ENCODE results near the gene CCDC188.
A peak's percentile ranks its signal among the peaks of the same experiment; 100 is the strongest.
"Not testable (repeated sequence)": the region's sequence is repeated elsewhere in the genome, so short reads cannot be mapped to it uniquely, and the experiment has no call there.

CCDC188 gene

DNA sequence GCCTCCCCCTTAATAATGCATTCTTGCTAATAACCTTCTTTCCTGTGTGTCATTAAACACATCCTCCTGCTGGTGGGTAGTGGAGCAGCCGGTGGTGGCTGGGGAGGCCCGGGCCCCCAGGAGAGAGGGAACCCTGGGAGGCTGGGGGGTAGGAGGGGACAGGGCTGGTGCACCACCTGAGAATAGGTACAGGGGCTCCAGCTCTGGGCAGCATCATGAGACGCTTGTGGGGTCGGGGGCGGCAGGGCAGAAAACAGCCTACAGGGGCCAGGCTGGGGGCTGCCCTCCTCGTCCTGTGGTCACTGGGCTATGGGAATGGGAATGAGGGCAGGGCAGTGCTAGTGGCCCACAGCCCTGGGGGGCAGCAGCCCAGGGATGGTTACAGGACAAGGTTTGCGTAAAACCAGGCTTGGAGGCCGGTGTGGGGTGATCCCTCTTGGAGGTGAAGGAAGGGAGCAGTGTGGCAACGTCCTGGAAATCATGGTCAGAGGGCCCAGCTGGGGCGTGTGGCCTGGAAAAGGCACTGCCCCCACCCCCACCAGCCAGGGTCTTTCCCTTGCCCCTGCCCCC is 18.5 kb upstream of the CCDC188 start:
- DNase-seq: no peak

DNA sequence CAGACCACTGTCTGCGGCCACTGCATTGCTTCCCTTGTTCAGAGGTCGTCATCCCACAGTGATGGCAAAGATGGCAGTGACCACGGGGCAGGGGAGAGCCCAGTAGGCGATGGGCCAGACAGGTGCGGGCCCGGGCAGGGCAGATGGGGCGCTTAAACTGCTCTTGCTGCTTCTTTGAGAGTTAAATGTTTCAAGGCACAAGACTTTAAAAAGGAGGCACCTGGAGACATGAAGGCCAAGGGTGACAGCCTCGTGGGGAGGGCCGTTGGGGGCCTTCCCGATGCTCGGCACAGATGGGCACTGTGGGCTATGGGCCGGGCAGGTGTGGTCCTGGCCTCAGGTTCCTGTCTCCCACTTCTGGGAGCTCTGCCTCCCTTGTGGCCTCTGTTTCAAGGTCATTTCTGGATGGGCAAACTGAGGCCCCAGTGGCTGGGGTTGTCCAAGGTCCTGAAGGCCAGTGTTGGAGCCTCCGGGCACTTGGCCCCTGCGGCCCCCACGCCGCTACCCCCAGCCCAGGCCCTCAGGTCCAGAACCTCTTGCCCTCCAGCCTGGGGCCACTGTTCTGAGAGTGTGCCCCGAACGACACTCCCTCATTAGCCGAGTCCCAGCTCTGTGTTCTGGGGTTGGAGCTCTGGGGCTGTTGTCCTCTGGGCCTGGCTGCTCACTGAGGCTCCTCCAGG is 16.9 kb upstream of the CCDC188 start:
- DNase-seq: no peak

DNA sequence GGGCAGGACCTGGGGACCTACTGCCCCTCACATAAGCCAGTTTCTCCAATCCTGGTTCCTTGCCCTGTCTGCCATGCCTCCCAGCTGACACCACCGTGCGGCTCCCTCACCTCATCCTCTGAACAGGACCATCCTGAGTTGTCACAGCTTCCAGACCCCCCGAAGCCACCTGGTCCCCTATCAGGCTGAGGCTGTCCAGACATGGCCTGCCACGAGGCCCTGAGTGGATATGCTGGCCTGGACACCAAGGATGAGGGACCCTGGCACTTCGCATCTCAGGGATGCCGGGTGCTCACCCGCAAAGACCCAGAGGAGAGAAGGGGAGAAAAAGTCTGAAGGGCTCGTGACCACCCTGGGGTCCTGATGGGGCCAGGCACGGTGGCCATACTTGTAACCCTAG is 15.8 kb upstream of the CCDC188 start:
- DNase-seq: no peak

DNA sequence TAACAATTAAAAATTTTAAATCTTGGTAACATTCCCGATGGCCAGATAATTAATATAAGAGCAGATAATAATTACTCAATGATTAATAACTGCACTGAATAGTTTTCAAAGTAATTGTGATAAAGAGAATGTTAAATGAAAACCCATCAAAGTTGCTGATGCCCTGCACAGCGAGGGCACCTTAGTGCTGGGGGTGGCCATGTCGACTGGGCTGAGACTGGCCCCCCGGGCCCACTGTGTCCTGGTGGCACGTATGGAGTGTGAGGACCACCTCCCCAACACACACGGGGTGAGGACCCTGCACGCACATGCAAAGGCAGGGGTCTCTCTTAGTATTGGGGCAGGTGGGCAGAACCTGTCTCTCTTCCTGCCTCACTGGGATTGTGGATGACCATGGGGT is 15.1 kb upstream of the CCDC188 start:
- no peak for DNase-seq

DNA sequence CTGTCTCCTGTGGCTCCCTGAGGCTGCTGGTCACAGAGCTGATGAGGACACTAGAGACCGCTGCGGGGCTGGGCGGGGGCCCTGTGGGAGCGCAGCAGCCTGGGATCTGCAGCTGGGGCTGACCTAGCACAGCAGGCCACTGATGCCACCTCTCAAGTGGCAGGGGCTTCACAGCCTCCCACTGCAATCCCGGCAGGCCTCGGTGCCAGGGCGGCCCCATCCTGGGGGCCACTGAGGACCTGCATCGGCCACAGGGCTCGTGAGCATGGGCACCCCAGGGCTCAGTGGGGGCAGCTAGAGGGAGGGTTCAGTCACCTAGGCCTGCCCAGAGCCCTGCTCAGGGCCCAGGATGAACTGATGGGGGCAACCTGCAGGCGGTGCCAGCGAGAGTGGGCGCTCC is 14.6 kb upstream of the CCDC188 start:
- no peak for DNase-seq

DNA sequence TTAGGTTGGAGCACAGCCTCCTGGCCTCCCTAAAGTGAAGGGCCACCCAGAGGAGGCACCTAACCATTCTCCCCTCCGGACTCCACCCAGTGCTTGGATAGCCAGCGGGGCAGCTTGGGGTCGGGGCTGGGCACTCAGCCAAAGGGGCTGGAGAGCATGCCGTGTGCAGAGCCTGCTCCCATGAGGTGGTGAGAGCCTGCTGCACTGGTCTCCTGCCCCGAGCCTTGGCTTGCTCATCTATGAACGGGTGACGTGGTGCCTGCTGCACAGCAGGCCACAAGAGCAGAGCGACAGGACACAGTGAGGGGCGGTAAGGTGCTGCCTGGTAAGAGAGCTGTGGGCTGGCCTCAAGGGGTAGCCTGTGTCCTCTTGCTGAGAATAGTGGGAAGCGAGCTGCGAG is 14.0 kb upstream of the CCDC188 start:
- DNase-seq: no peak

DNA sequence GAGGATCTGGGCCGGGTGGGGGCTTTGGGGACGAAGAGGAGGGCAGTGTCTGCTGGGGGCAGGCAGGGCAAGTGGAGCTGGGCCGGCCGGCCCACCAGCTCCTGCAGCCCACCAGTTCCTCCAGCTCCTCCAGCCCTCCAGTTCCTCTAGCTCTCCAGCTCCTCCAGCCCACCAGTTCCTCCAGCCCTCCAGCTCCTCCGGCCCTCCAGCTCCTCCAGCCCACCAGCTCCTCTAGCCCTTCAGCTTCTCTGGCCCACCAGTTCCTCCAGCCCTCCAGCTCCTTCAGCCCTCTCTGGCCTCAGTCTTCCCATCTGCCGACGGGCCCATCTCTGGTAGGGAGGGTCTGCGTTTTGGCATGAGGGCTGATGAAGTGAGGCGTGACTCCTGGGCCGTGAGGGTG is 9.2 kb upstream of the CCDC188 start:
- DNase-seq: no peak

DNA sequence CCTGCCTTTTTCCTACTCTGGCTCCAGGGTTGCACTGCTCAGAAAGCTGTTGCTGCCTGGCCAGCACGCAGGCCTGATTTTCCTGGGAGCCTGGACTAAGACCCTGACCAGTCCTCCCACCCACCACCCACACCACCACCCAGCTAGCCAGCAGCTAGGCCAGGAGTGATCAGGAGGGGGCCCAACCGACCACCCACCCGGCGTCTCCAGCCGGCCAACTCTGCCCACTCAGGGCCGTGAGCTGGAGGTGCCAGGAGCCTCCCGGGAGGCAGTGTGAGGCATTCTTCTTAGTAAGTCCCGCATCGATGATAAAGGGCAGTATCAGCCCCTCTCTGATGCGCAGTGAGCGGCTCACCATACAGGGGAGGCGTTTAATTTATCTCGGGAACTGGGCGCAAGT is 8.7 kb upstream of the CCDC188 start:
- DNase-seq: not testable (repeated sequence)

DNA sequence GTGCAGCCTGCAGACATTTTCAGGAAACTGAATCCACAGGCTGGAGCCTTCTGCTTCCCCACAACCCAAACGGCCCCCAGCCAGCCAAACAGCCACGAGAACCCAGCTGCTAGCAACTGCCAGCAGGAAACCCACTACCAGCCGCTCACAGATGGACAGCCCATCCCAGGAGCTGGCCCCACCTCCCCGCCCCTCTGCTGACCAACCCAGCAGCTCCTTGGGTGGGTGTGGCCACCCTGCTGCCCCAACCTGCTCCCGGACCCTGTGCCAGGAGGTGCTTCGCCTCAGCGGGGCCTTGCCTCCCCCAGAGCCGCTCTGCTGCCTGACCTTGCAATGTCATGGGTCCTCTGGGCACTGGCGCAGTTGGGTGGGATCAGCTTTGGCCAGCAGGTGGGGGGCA is 8.2 kb upstream of the CCDC188 start:
- DNase-seq: no peak

DNA sequence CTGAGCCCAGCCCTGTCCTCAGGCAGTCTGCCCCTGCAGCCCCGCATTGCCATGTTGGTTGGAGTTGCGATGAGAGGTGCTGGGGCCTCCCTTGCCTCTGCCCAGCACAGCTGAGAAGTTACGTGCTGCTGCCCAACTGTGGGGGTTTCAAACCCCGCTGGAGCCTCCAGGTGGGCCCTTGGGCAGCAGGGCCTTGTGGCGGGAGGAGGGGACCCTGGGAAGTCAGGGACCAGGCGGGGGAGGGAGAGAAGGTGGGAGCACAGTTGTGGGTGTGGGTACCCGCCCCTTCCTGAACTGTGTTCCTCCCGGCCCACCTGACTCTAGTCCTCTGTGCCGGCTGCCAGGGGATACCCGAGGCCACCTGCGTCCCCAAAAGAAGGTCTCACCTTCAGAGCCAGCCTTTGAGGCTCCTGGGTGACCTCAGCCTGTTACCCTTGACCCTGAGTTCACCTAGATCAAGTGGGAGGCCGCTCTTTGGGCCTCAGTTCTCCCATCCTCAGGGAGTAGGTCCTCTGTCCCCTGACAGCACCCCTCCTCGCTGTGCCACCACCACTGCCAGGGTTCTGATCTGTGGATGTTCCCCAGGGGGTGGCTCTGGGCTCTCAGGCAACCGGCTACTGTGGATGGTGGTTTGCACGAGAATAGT is 7.7 kb upstream of the CCDC188 start:
- no peak for DNase-seq

DNA sequence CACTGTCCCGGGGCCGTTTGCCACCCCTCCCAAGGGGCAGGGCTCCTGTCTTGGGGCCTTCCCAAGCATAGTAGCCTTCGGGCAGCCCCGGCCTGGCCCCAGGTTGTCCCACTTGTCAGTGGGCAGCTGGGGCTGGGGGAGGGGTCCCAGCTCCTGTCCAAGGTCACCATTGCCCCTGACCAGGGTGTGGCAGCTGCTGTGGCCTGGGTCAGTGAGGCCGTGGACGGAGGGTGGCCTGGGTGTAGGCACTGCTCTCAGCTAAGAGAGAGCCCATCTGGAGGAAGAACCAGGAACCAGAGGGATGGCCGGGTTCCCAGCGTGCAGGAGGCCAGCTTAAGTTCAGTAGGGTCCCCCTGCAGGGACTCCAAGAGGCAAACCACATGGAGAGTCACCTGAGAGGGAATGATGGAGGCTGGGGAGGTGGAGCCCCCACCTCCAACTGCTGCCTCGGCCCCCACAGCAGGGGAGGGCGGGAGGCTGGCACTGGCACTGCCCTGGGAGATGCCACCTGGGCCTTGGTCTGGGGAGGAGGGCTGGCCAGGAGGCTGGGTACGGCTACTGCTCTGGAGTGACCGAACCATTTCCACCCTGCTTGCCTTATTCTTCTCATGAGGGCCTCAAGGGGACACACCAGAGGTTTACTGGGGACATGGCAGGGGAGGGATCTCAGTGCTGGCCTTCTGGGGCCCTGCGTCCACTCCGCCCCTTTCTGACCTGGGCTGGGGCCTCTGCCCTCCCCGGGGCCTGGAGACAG is 6.8 kb upstream of the CCDC188 start:
- DNase-seq: no peak

DNA sequence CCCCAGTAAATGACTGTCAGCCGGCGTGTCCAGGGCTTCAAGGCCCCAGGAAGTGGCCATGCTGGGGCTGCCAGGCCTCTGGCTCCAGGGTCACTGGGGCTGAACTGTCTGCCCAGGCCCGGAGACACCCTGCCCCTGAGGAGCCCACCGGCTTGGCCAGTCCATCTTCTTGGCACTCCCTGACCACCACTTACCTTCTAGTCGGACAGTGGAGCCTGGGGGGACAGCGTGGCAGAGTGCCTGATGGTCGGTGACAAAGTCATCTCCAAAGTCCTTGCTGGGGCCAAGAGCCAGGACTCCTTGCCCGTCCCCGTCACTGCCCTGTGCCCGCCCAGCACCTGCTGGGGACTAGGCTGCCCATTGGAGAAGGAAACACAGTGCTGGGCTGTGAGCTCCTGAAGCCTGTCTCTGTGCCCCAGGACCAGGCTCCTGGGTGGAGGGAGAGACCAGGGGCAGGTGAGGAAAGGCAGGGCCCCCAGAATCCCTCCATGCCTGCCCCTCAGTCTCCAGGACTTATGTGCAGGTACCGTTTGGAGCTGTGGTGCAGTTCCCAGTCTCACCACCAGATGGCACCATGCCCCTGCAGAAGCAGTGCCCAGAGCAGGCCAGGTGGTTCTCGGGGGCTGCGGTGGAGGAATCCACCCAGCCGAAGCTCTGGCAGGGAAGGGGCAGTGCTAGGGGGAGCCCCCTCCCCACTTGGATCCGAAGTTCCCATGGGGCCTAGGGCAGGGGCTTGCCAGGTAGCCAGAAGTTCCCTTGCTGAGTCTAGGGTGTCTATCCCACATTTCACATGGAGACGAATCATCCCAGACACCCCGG is 6.0 kb upstream of the CCDC188 start:
- DNase-seq: peak; percentile 63 to 89

DNA sequence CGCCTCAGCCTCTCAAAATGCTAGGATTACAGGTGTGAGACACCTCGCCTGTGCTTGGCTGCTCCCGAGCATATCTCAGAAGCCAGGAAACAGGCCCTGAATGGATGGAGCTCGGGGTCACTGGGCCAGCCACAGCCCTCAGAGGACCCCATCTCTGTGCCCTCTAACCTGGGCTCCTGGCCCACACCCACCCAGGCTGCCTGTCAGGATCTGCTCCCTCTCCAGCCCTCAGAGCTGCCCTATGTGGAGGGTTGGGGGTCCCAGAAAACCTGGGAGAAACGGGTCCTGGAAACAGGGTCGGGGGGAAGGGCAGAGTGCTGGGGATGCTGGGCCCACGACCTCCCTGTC is 5.2 kb upstream of the CCDC188 start:
- no peak for DNase-seq

DNA sequence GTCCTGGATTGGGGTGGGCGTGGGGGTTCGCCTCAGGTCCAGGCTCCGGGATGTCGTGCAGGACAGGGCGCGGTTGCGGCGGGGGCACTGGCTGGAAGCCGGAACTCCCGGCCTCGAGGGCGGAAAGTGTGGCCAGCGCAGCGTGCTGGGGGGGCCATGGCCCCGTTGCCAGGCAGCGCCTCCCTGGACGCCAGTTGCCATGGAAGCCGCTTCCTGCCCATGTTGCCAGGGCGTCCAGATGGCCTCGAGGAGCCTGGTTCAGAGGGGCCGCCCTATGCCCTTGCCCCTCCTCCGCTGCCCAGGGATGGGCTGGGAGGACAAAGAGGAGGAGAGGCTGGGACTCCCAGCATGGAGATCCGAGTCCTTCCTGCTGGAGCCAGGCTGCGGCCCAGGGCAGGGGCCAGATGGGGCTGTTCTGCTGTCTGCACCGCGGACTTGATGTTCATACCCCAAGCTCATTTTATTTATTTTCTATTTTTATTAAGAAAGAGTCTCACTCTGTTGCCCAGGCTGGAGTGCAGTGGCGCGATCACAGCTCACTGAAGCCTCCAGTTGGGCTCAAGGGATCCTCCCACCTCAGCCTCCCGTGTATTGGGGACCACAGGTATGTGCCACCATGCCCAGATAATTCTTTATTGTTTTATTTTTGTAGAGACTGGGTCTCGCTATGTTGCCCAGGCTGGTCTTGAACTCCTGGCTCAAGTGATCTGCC is 4.6 kb upstream of the CCDC188 start:
- peak in 1 of 2 donors; percentile 30 for DNase-seq

DNA sequence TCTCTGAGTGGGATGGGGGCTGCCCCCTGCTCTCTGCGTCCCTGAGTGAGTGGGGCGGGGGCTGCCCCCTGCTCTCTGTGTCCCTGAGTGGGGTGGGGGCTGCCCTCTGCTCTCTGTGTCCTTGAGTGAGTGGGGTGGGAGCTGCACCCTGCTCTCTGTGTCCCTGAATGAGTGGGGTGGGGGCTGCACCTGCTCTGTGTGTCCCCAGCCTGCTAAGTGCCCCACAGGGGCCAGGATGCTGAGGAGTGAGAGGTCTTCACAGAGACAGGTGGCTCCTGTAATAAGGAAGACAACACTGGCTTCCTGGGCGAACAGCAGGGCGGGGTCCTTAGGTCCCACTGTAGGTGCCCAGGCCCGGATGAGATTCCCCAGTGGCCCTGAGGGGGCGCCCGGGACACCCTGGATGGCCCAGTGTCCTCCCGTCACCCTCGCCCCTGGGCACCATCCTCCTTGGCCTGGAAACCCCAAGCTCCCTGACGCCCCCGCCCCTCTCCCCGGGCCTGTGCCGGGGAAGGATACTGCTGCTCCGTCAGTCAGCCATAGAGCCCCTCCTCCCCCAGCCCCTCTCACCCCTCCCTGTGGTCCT is 3.8 kb upstream of the CCDC188 start:
- no peak for DNase-seq

DNA sequence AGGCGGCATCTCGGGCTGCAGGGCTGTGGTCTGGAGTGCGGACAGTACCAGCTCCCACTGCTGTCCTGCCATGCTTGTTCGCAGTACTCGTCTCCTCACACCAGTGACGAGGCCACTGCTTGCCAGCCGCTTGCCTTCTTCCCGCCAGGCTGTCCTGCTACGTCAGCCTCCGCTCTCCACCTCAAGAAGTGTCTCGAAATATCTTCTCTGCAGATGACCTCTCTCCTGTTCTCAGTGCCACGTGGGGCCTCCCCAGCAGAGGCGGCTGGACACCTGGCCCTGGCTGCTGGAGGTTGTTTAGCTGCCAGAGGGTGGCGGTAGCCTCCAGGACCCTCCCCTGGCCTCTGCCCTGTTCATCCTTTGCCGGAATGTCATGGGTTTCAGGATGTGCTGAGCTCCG is 3.1 kb upstream of the CCDC188 start:
- no peak for DNase-seq

DNA sequence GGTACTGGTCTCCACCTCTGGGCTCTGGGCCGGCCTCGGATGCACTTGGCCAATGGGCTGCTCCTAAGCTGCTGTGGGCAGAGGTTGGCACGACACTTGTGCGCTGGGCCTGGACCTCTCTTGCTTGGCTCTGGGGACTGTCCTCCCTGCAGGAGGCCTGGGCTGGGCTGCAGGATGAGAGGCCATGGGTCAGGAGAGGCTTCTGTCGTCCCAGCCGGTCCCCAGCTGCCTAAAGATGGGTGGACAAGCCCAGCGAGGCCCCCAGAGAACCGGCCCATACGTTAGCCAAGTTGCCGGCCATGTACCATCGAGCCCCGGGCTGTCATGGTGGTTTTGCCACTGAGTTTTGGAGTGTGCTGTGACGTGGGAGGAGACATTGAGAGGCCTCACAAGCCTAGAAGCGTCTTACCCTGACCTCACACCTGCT is 1.6 kb upstream of the CCDC188 start:
- no peak for DNase-seq

DNA sequence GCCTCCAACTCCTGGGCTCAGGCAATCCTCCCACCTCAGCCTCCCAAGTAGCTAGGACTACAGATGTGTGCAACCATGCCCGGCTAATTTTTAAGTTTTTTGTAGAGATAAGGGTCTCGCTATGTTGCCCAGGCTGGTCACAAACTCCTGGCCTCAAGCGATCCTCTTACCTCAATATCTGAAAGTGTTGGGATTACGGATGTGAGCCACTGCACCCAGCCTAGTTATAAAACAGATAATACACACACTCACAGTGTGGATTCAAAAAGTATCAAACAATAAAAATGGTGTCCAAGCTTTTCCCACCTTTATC is 377 bp upstream of the CCDC188 start:
- no peak for DNase-seq

DNA sequence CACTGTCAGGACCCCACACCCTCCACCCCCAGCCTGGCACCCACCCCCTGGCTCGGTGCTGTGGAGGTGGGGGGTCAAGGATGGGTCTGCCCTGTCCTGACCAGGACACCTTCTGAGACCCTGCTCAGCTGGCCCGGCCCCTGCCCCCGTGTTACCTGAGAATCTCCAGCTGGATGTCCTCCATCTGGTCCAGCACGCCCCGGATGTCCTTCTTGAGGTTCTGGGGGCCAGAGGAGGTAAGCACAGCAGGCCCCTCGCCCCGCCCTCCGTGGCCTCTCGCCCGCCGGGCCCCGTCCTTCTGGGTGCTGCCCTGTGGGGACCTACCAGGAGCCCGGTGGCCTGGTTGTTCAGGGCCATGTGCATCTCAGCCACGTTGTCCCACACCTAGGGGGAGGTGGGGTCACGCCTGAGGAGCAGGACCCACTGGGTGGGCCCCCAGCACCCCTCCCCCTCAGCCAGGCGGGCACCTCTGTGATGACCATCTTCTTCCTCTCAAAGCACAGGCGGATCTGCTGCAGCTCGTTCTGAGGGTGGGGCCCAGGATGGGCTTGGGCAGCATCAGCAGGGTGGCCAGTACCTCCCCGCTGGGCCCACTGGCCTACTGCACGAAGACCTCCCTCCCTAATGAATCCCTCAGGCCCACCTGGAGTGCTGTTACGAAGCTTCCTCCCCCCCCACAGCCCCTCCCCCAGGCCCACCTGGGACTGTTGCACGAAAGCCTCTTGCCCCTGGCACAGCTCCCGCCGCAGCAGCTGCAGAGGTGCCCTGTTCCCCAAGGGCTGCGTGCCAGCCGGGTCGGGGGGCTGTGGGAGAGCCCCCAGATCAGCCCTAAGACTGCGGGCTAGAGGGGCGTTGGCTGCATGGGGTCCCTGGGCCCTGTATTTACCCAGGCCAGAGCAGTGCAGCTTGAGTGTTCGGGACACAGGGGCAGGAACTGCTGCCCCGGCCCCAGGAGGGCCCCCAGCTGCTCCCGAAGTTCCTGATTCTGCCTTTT is 1.3 kb downstream of the CCDC188 start:
- DNase-seq: no peak

DNA sequence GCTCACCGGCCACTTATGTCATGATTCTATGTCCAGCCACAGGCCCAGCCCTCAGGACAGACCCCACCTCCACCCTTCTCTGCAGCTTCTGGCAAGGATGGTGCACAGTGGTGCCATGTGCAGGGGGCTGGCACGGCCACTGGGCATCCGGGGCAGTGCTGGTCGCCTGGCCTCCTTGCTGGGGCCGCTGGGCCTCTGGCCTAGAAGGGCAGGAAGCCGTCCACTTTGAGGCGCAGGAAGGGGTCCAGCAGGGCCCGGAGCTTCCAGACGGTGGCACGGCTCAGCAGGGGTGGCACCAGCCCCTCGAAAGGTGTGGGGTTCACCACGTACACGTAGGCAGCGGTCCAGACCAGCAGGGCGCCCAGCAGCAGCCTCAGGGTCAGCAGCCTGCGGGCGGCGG is 2.4 kb downstream of the CCDC188 start:
- no peak for DNase-seq
